T-helper 22 cell (primary cell): ENCODE data around the gene ACSF2.
A peak's percentile ranks its signal among the peaks of the same experiment; 100 is the strongest.
"Not testable (repeated sequence)": the region's sequence is repeated elsewhere in the genome, so short reads cannot be mapped to it uniquely, and the experiment has no call there.

Source experiments
- DNase-seq: peaks from one replicate; pipeline ENCODE4 v3.0.0-alpha.2; 2020; ENCODE audit warnings: low read depth

Gene ACSF2, protein sequence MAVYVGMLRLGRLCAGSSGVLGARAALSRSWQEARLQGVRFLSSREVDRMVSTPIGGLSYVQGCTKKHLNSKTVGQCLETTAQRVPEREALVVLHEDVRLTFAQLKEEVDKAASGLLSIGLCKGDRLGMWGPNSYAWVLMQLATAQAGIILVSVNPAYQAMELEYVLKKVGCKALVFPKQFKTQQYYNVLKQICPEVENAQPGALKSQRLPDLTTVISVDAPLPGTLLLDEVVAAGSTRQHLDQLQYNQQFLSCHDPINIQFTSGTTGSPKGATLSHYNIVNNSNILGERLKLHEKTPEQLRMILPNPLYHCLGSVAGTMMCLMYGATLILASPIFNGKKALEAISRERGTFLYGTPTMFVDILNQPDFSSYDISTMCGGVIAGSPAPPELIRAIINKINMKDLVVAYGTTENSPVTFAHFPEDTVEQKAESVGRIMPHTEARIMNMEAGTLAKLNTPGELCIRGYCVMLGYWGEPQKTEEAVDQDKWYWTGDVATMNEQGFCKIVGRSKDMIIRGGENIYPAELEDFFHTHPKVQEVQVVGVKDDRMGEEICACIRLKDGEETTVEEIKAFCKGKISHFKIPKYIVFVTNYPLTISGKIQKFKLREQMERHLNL

DNA sequence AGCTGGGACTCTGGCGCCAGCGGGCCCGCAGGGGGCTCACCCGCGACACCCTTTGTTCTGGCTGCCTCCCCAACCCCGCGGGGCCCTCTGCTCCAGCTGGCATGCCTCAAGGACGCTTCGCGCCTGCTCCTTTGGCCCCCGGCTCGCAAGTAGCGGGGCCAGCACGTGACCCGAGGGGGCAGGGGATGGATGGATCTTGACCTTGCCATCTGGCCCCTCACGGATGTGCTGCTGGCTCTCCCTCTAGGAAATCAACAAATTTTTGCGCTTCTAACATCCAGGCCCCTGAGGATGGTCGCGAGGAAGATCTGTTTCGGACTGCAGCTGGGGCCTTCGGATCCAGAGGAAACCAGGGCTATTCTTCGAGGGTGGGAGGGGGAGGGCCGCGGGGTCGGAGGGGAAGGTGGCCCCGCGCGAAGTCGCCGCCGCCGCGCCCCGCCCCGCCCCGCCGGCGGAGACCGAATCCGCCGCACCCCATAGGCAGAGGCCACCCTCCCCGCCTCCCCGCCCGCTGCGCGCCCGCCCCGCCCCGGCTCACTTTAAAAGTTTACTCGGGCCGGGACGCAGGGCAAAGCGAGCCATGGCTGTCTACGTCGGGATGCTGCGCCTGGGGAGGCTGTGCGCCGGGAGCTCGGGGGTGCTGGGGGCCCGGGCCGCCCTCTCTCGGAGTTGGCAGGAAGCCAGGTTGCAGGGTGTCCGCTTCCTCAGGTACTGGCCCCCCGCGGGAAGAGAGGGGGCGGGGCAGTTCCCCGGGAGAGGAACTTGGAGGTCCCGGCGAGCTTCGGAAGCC is at the start of gene ACSF2:
TSS of gene ACSF2 (plus strand) at position 537 of the 790 bp plus-strand sequence. CDS start at position 581, 44 bp downstream.
- DNase-seq, result peak; percentile 63

DNA sequence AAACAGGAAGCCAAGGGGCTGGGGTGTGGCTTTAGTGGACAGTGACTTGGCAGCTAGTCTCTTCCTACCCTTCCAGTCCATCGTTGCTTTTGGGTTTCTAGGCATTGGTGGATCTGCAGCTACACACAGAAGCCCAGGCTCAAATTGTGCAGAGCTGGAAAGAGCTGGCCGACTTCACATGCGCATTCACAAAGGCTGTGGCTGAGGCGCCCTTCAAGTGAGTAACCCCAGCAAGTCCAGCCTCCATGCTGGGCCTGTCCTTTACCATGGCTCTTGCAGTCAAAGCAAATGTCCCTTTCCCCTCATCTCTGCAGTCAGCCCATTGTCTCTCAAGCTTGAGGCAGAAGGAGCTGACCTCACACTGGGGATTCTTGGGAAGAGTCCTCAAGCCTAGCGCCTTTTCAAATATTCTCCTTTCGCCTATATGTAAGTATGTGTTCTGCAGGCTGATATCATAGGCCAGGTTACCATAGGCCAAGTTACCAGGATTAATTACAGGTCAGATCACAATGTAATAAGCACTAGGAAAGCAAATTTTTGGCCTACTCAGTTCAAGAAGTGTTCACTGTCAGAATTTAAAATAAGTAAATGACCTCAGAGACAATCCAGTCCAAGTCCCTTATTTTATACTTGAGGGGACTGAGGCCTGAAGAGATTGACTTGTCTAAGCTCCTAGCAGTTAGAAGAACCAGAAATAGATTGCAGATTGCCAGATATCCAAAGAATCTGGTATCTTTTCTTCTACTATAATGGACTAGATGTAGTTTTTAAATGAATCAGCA is 46.5 kb upstream of the ACSF2 start:
- DNase-seq, result no peak

GRCh38 chr17:50380369-50381259 is 45.4 kb upstream of the ACSF2 start:
- no peak for DNase-seq

GRCh38 chr17:50381260-50381815 is 44.7 kb upstream of the ACSF2 start:
- no peak for DNase-seq

DNA sequence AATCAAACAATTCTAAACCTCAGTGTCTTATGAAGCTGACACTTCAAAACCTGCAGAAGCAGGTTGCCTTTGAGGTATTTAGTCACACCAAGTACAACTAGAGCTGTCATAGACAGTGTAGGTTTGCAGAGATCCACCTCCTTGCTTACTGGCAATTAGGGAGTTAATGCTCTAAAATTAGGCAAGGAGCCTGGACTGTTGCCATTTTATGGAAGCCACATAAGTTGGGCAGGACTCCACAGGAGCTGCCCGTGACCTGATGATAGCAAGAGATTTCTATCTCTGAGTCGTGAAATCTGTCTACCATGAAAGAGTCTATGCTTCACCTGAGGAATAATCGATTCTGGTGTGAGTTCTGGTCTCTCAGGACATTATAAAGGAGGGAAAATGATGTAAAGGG is 44.1 kb upstream of the ACSF2 start:
- DNase-seq, result no peak

DNA sequence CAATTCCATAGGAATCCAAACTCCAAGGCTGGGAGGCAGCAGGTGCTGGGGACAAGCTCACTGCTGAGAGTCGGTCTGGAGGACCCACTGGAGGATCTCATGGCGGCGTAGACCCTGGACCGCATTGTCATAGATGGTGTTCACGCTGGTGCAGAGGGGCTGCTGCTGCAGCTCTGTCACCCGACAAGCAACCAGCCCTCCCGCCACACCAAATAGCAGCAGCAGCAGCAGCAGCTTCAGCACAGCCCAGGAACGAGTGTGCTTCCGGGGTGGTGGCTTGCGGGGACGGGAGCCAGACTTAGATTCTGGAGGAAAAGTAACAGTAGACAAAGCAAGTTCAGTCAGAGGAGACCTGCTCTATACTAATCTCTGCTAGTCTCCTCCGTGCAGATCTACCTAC is 43.1 kb upstream of the ACSF2 start:
- DNase-seq, result no peak

- no peak for DNase-seq
Measured at GRCh38 chr17:50386510-50386909, 39.5 kb upstream of the ACSF2 start.

GRCh38 chr17:50388728-50389127 is 37.3 kb upstream of the ACSF2 start:
- DNase-seq, result no peak

- no peak for DNase-seq
Measured at GRCh38 chr17:50389534-50389933, 36.5 kb upstream of the ACSF2 start.

DNA sequence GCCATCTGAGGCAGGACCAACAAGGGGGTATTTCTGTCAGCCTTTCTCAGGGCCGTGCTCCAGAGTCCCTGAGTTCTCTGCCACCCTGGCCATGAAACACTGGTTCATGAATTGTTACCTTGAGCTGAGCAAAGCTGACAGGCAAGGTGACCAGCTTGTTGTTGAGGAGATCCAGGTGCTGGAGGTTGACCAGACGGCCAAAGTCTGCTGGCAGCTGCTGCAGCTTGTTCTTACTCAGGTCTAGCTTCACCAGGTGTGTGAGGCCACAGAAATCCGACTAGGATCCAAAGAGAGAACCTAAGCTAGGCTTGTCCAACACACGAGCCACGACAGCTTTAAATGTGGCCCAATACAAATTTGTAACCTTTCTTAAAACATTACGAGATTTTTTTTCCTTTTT is 33.4 kb upstream of the ACSF2 start:
- no peak for DNase-seq

- DNase-seq, result no peak
Measured at GRCh38 chr17:50393700-50394099, 32.3 kb upstream of the ACSF2 start.

DNA sequence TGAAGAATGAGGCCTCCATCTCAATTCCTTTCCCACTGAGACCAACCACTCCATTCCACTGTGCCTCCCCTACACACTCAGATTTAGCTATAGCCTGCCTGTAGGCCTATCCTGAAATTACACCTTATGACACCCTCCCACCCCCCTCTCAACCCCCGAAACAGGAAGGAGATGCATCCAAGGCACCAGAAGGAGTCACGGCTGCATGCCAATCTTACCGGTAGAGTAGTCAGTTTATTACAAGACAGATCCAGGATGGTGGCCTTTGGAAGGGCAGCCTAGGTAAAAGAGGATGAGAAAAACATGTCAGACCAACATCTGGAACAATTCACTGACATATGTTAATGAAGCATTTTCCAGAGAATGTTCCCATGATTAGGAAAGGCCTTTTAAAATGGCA is 31.3 kb upstream of the ACSF2 start:
- no peak for DNase-seq

DNA sequence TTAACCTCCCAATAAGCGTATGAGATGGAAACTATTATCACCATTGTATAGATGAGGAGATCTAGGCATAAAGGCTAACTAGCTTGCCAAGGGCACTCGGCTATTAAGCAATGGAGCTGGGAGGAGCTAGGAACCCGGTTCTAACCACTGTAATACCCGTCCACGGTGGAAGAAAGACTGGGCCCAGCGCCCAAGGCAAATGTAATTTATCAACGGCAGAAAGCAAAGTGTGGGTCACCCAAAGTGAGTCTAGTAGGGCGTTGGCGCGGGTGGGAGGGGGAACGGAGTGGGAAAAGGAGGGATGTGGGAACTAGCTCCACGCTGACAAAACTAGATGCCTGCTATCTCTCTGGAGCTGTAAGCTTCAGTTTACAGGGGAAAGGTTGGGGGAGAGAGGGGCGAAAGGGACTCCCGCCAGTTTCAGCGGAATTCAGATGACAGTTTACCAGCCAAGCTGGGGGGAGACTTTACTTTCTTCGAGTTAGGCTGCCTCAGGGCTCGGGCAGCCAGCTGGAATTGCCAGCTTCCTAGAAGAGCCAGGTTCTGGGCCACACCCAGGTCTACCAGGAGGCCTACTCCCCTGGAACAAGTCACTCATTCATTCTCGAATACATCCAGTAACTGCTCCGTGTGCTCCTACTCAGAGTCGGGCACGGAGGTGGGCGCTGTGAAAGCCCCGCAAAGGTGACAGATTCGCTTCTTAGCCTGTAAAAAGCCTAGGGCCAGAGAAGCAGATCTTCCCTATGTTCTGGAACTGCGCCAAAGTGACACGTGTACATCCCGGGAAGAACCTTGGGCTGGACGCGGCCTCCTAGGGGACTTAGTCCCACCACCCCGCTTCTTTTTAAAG is 29.5 kb upstream of the ACSF2 start:
- no peak for DNase-seq

- DNase-seq, result peak; percentile 81
Measured at GRCh38 chr17:50397111-50397918, 28.7 kb upstream of the ACSF2 start, which contains the start of gene LRRC59. Gene LRRC59, minus strand, starts transcription at chr17:50397523. Its CDS starts 206 bp downstream, at chr17:50397317.

- no peak for DNase-seq
Measured at GRCh38 chr17:50397919-50398285, 28.1 kb upstream of the ACSF2 start.

DNA sequence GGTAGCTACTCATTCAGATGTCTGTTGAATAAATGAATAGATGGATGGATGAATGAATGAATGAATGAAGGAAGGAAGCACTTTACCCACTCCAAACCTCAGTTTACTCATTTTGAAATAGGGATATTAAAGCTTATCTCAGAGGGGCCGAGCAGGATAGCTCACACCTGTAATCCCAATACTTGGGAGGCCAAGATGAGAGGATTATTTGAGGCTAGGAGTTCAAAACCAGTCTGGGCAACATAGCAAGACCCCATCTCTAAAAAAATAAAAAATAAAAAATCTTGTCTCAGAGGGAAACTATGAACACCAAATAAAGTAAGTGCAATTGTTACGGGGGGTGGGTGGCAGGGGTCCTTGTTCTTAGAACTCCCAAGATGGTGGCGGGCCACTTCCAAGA is 27.3 kb upstream of the ACSF2 start:
- not testable (repeated sequence) for DNase-seq

DNA sequence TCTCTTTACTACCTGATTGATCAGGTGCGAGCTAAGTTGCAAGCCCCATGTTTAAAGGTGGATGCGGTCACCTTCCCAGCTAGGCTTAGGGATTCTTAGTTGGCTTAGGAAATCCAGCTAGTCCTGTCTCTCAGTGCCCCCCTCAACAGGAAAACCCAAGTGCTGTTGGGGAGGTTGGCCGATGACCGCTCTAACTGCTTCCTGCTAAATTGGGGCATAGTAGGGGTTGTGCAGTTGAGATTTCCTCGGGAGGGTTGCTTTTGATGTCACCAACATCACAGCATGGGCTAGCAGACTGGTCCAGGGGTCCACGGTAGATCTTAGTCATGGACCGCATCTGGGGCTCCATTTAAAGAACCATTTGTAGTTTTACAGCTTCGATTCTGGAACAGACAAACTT is 26.4 kb upstream of the ACSF2 start:
- not testable (repeated sequence) for DNase-seq

GRCh38 chr17:50405351-50405750 is 20.7 kb upstream of the ACSF2 start:
- not testable (repeated sequence) for DNase-seq

DNA sequence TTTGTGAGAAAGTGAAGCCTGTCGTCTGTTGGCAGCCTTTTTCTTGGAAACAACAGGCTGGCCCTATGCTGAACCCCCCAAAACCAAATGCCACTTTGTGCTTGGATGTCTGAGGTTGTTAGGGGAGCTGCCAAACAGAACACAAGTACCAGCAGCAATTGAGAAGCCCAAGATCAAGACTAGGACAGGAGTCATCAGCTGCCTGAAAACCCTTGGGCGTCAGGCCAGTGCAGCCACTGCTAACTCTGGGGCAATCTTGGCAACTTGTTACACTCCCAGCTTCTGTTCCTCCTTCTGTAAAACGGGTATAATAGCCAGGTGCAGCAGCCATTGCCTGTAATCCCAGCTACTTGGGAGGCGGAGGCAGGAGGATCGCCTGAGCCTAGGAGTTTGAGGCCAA is 19.4 kb upstream of the ACSF2 start:
- no peak for DNase-seq
